ENCODE data around the gene BCAM. TPM values are rescaled to one million over a fixed set of nuclear protein-coding genes. Genes with fewer than 3 reads are reported as not detected.

BCAM gene
- polyA plus RNA-seq, 2 of the 4 experiments (the other 2 are of a cell fraction), result 18.4 to 88.1 TPM

DNA sequence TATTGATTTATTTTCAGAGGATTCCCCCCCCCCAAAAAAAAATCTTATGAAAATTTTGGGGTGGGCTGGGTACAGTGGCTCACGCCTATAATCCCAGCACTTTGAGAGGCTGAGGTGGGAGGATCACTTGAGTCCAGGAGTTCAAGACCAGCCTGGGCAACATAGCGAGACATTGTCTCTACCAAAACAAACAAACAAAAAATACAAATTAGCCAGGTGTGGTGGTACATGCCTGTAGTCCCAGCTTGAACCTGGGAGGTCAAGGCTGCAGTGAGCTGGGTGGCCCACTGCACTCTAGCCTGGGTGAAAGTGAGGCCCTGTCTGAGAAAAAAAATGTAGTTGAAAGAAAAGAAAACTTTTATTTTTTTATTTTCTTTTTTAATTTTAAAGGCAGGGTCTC lies 55.1 kb downstream of the BCAM start:
- FAIRE-seq, result no peak

DNA sequence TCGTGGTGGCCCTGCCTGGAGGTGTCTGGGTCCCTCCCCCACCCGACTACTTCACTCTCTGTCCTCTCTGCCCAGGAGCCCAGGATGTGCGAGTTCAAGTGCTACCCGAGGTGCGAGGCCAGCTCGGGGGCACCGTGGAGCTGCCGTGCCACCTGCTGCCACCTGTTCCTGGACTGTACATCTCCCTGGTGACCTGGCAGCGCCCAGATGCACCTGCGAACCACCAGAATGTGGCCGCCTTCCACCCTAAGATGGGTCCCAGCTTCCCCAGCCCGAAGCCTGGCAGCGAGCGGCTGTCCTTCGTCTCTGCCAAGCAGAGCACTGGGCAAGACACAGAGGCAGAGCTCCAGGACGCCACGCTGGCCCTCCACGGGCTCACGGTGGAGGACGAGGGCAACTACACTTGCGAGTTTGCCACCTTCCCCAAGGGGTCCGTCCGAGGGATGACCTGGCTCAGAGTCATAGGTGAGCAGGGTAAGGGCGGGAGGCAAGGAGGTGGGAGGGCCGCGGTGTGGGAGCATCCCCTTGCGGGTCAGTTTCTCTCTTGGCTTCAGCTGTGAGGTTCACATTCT lies 56.4 kb downstream of the BCAM start:
- Histone ChIP-seq H3K4me2 (no peak overlapping the region), H3K4me3 (no peak overlapping the region), H3K9me3 (no peaks in the 10 kb centered on the region), H3K4me1 (no peaks in the 10 kb centered on the region), H3K27ac (no peak overlapping the region)
- WGBS (ENCODE audit: missing lambda C conversion rate), result 91% methylated on average over 27 of the region's 27 CpGs
- ATAC-seq, result peak in 1 of 2 experiments; percentile 20; a peak in 1 of 6 replicates
- CTCF ChIA-PET, result interaction anchor here (0.7 to 1.8 kb wide), 3 partner anchors 19 to 38 kb away, joined by 3 to 8 read pairs (median 3); partner anchors contain the start of gene NECTIN2
- FAIRE-seq, result no peak
- no peak for DNase-seq (ENCODE audit: low read depth in 1 of 2, low spot score in 1 of 2)
- POLR2A ChIA-PET, result no interaction called here
- TF ChIP-seq POLR2AphosphoS2 (conservative IDR thresholded peaks at IDR 0.05; ENCODE audit: low read length), result no peak
- TF ChIP-seq NR3C1 (IDR thresholded peaks at IDR 0.05), result no peak
- TF ChIP-seq, protein P1, sequence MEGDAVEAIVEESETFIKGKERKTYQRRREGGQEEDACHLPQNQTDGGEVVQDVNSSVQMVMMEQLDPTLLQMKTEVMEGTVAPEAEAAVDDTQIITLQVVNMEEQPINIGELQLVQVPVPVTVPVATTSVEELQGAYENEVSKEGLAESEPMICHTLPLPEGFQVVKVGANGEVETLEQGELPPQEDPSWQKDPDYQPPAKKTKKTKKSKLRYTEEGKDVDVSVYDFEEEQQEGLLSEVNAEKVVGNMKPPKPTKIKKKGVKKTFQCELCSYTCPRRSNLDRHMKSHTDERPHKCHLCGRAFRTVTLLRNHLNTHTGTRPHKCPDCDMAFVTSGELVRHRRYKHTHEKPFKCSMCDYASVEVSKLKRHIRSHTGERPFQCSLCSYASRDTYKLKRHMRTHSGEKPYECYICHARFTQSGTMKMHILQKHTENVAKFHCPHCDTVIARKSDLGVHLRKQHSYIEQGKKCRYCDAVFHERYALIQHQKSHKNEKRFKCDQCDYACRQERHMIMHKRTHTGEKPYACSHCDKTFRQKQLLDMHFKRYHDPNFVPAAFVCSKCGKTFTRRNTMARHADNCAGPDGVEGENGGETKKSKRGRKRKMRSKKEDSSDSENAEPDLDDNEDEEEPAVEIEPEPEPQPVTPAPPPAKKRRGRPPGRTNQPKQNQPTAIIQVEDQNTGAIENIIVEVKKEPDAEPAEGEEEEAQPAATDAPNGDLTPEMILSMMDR (IDR thresholded peaks at IDR 0.05), result no peak
- TF ChIP-seq GATA3 (IDR thresholded peaks at IDR 0.05; ENCODE audit: borderline replicate concordance), result no peak
- no peak for TF ChIP-seq EP300 (IDR thresholded peaks at IDR 0.05)
- no peak for TF ChIP-seq JUN (IDR thresholded peaks at IDR 0.05)
- no peak for TF ChIP-seq FOSL2 (IDR thresholded peaks at IDR 0.05)
- no peak for TF ChIP-seq FOSL2 (CRISPR knock-in tag; IDR thresholded peaks at IDR 0.05)
- TF ChIP-seq HOXB5 (CRISPR knock-in tag; IDR thresholded peaks at IDR 0.05), result no peak
- no peak for TF ChIP-seq POLR2A (IDR thresholded peaks at IDR 0.05; ENCODE audit: low read length)
- TF ChIP-seq CHD4 (IDR thresholded peaks at IDR 0.05; ENCODE audit: borderline replicate concordance), result no peak
- TF ChIP-seq RARB (CRISPR knock-in tag; IDR thresholded peaks at IDR 0.05), result no peak
- no peak for TF ChIP-seq CBX8 (IDR thresholded peaks at IDR 0.05)
- no peak for TF ChIP-seq ZFP36 (IDR thresholded peaks at IDR 0.05; ENCODE audit: borderline replicate concordance, partially characterized antibody)
- TF ChIP-seq MAFK (IDR thresholded peaks at IDR 0.05; ENCODE audit: partially characterized antibody), result no peak
- no peak for TF ChIP-seq BCL3 (IDR thresholded peaks at IDR 0.05)

More for the DNA sequence above, 55.1 kb downstream of the BCAM start:
- 91% methylated on average over 2 of the region's 2 CpGs for WGBS (ENCODE audit: missing lambda C conversion rate)
- POLR2A ChIA-PET, result no interaction called here
- no peak for ATAC-seq
- no peak for DNase-seq (ENCODE audit: low read depth in 1 of 2, low spot score in 1 of 2)
- no peak for TF ChIP-seq CBX8 (IDR thresholded peaks at IDR 0.05)
- Histone ChIP-seq H3K4me3 (no peak overlapping the region), H3K4me1 (no peaks in the 10 kb centered on the region), H3K9me3 (no peaks in the 10 kb centered on the region), H3K4me2 (no peak overlapping the region), H3K27ac (no peak overlapping the region)
- CTCF ChIA-PET, result interaction anchor here (1.0 kb wide), 1 partner anchor 13 kb away, joined by 3 read pairs; no protein-coding TSS in a partner anchor

DNA sequence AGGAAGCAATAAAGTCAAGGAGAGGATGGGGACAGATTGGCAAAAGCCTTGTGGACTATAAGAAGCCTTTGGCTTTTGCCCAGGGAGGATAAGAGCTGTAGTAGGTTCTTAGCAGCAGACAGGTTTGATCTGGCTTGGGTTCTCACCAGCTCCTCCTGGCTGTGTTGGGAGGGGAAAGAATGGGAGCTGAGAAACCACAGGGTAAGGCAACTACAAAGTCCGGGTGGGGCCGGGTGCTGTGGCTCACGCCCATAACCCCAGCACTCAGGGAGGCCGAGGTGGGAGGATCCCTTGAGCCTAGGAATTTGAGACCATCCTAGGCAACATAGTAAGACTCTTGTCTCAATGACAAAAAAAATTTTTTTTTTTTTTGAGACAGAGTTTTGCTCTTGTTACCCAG lies 57.8 kb downstream of the BCAM start:
- ATAC-seq (no peak), FAIRE-seq (no peak), DNase-seq (ENCODE audit: low read depth in 1 of 2, low spot score in 1 of 2) (no peak)
- no peak overlapping the region for H3K4me2 ChIP-seq
- no peaks in the 10 kb centered on the region for H3K9me3 ChIP-seq
- no peak overlapping the region for H3K4me3 ChIP-seq
- H3K27ac ChIP-seq, result no peak overlapping the region
- WGBS (ENCODE audit: missing lambda C conversion rate), result 89% methylated on average over 4 of the region's 4 CpGs
- TF ChIP-seq MYC (IDR thresholded peaks at IDR 0.05; ENCODE audit: borderline replicate concordance, low read length) (no peak), MAX (IDR thresholded peaks at IDR 0.05) (no peak), KDM1A (IDR thresholded peaks at IDR 0.05; ENCODE audit: low read depth) (no peak), CBX2 (IDR thresholded peaks at IDR 0.05; ENCODE audit: borderline replicate concordance, low read depth) (no peak), FOSB (CRISPR knock-in tag; IDR thresholded peaks at IDR 0.05) (no peak), JUN (IDR thresholded peaks at IDR 0.05) (no peak), CBX8 (IDR thresholded peaks at IDR 0.05) (no peak), NR3C1 (IDR thresholded peaks at IDR 0.05) (no peak), RAD21 (conservative IDR thresholded peaks at IDR 0.05 in 1 of 2, IDR thresholded peaks at IDR 0.05 in 1 of 2) (no peak), ZFP36 (IDR thresholded peaks at IDR 0.05; ENCODE audit: borderline replicate concordance, partially characterized antibody) (no peak), RARB (CRISPR knock-in tag; IDR thresholded peaks at IDR 0.05) (no peak), SMC3 (IDR thresholded peaks at IDR 0.05) (no peak), NFE2L2 (conservative IDR thresholded peaks at IDR 0.05; ENCODE audit: low read length) (no peak), SREBF2 (IDR thresholded peaks at IDR 0.05) (no peak), EHF (CRISPR knock-in tag; IDR thresholded peaks at IDR 0.05) (no peak), TFCP2L1 (CRISPR knock-in tag; IDR thresholded peaks at IDR 0.05) (no peak)
- TF ChIP-seq, protein P2, sequence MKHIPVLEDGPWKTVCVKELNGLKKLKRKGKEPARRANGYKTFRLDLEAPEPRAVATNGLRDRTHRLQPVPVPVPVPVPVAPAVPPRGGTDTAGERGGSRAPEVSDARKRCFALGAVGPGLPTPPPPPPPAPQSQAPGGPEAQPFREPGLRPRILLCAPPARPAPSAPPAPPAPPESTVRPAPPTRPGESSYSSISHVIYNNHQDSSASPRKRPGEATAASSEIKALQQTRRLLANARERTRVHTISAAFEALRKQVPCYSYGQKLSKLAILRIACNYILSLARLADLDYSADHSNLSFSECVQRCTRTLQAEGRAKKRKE (CRISPR knock-in tag; IDR thresholded peaks at IDR 0.05; ENCODE audit: low read depth), result no peak
- TF ChIP-seq, protein P3, sequence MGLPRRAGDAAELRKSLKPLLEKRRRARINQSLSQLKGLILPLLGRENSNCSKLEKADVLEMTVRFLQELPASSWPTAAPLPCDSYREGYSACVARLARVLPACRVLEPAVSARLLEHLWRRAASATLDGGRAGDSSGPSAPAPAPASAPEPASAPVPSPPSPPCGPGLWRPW (IDR thresholded peaks at IDR 0.05), result no peak
- CTCF ChIA-PET, result interaction anchor here (0.6 to 3.5 kb wide), 5 partner anchors 9 to 178 kb away, joined by 3 to 12 read pairs (median 5); no protein-coding TSS in a partner anchor
- no peaks in the 10 kb centered on the region for H3K4me1 ChIP-seq
- POLR2A ChIA-PET, result interaction anchor here (0.6 to 0.7 kb wide), 2 partner anchors 37 to 1409 kb away, joined by 4 read pairs; no protein-coding TSS in a partner anchor
